SH-SY5Y (cell line): ENCODE measurements around the gene ZNF148.

Source experiments
- GATA2 ChIP-seq: IDR thresholded peaks from 2 replicates; pipeline ENCODE4 v1.6.1; 2011; ENCODE audit warnings: mild to moderate bottlenecking, low read depth, low read length
- GATA3 ChIP-seq: IDR thresholded peaks from 2 replicates; pipeline ENCODE4 v1.6.1; 2011; ENCODE audit warnings: low read depth, mild to moderate bottlenecking, low read length, moderate library complexity

DNA sequence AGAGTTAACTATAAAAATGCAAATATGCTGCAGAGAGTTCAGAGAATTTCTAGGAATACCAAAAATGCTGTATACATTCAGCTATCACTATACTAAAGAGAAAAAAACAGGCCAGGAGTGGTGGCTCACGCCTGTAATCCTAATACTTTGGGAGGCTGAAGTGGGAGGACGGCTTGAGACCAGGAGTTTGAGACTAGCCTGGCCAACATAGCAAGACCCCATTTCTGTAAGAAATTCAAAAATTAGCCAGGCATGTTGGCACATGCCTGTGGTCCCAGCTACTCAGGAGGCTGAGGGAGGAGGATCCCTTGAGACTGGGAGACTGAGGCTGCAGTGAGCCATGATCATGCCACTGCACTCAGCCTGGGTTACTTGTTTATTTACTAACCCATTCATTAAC, 87.9 kb downstream of the ZNF148 start:
- TF ChIP-seq GATA2 (no peak), GATA3 (no peak)
